Gastroesophageal sphincter (tissue), 4 donors: ENCODE data around the gene SGSM1. TPM values are rescaled to one million over a fixed set of nuclear protein-coding genes. Genes with fewer than 3 reads are reported as not detected.
"Not testable (repeated sequence)": the region's sequence is repeated elsewhere in the genome, so short reads cannot be mapped to it uniquely, and the experiment has no call there.

ENCODE experiments used
- ATAC-seq: fragments of 150-250 bp; one replicate; pipeline ENCODE4 v1.9.1; 2016; ENCODE audit warnings: mild to moderate bottlenecking, moderate library complexity
- H3K27ac ChIP-seq, 4 donors: fragments of 200-600 bp; sonication (generic) in 3 of 4; 1 replicate in 3 of 4; 2 replicates in 1 of 4; pipeline ENCODE4 v1.5.1; 2016 to 2019
- H3K27me3 ChIP-seq: fragments of 200-600 bp; sonication (generic); one replicate; pipeline ENCODE4 v1.5.1; 2019
- H3K36me3 ChIP-seq, 2 donors: fragments of 200-600 bp; sonication (generic); one replicate each; pipeline ENCODE4 v1.5.1; 2019; ENCODE audit warnings: control low read depth in 1 of 2
- H3K4me1 ChIP-seq, 3 donors: fragments of 200-600 bp; sonication (generic); 1 replicate in 2 of 3; 2 replicates in 1 of 3; pipeline ENCODE4 v1.5.1; 2016 to 2019; ENCODE audit warnings: control low read depth in 2 of 3
- H3K4me3 ChIP-seq, 2 donors: fragments of 200-600 bp; sonication (generic); one replicate each; pipeline ENCODE4 v1.5.1; 2019; ENCODE audit warnings: mild to moderate bottlenecking in 1 of 2, moderate library complexity in 1 of 2
- H3K9me3 ChIP-seq, 3 donors: fragments of 200-600 bp; sonication (generic); one replicate each; pipeline ENCODE4 v1.5.1; 2017 to 2019; ENCODE audit warnings: control low read depth in 2 of 3
- CTCF ChIP-seq, 4 experiments: fragments of 200-600 bp in 2 of 4; fragments of 450-650 bp in 2 of 4; sonication (generic) in 1 of 4; IDR thresholded peaks; one replicate each; pipeline ENCODE4 v1.5.1; 2017 to 2019; ENCODE audit warnings: antibody characterized with exemption in 4 of 4, mild to moderate bottlenecking in 2 of 4, moderate library complexity in 2 of 4
- EP300 ChIP-seq: sonication (generic); formaldehyde crosslinking; IDR thresholded peaks from one replicate; pipeline ENCODE4 v1.6.1; 2017; ENCODE audit warnings: antibody characterized with exemption, mild to moderate bottlenecking
- POLR2A ChIP-seq, 2 donors: fragments of 450-650 bp; IDR thresholded peaks; one replicate each; pipeline ENCODE4 v1.6.1; 2017; ENCODE audit warnings: antibody characterized with exemption in 2 of 2, mild to moderate bottlenecking in 2 of 2, moderate library complexity in 1 of 2
- POLR2AphosphoS5 ChIP-seq: sonication (generic); formaldehyde crosslinking; IDR thresholded peaks from one replicate; pipeline ENCODE4 v1.6.1; 2017; ENCODE audit warnings: antibody characterized with exemption
- WGBS, 2 donors: methylation state at CpG; one replicate each; pipeline ENCODE4 v1.1.5; 2018; ENCODE audit warnings: low coverage in 1 of 2; 5-methylcytosine and 5-hydroxymethylcytosine counted together
- total RNA-seq, 4 donors: library from RNA; depleted of rRNA; stranded (reverse); fragments of >200 nt; gene quantifications; one replicate each; pipeline ENCODE4 v1.1.0, GENCODE V29; 2016

Gene SGSM1
- total RNA-seq, 4 donors from 2014 or later: 1.8 to 4.2 (median 2.4) TPM

GRCh38 chr22:24901448-24901847 lies 95.4 kb downstream of the SGSM1 start:
- H3K36me3 ChIP-seq: peaks cover 0 to 39% of the 10 kb centered on the region in 2 donors
- H3K27me3 ChIP-seq: no peaks in the 10 kb centered on the region
- no peak overlapping the region for H3K4me3 ChIP-seq
- H3K4me1 ChIP-seq: no peaks in the 10 kb centered on the region
- ATAC-seq: no peak
- no peak overlapping the region for H3K27ac ChIP-seq
- no peak for TF ChIP-seq POLR2A (IDR thresholded peaks at IDR 0.05)
- no peak for TF ChIP-seq EP300
- TF ChIP-seq POLR2AphosphoS5: no peak
- no peak for TF ChIP-seq CTCF (IDR thresholded peaks at IDR 0.05)
- WGBS, 2 donors: 75% methylated on average over 1 of the region's 2 CpGs; no CpG with 5 or more reads in 1 of the 2 donors
- peaks cover 0 to 18% (median 0%) of the 10 kb centered on the region in 3 donors for H3K9me3 ChIP-seq

GRCh38 chr22:24905909-24906308 lies 99.9 kb downstream of the SGSM1 start:
- Histone ChIP-seq H3K36me3 (peaks cover 0 to 46% of the 10 kb centered on the region in 2 donors), H3K4me1 (no peaks in the 10 kb centered on the region), H3K4me3 (no peak overlapping the region), H3K27me3 (no peaks in the 10 kb centered on the region), H3K9me3 (peaks cover 0 to 21% (median 0%) of the 10 kb centered on the region in 3 donors), H3K27ac (no peak overlapping the region)
- 100% methylated on average over 1 of the region's 1 CpG for WGBS, 2 donors
- TF ChIP-seq POLR2AphosphoS5: no peak
- no peak for TF ChIP-seq EP300
- TF ChIP-seq CTCF (IDR thresholded peaks at IDR 0.05): no peak
- no peak for TF ChIP-seq POLR2A (IDR thresholded peaks at IDR 0.05)
- no peak for ATAC-seq

GRCh38 chr22:24907101-24907500 lies 101.1 kb downstream of the SGSM1 start:
- not testable (repeated sequence) for H3K27ac ChIP-seq, H3K27me3 ChIP-seq, H3K4me3 ChIP-seq, ATAC-seq, H3K4me1 ChIP-seq
- Histone ChIP-seq H3K36me3 (peaks cover 0 to 41% of the 10 kb centered on the region in 2 donors), H3K9me3 (peaks cover 0 to 21% (median 0%) of the 10 kb centered on the region in 3 donors)
- 97 to 100% methylated on average over 1 to 3 of the region's 3 CpGs for WGBS, 2 donors

GRCh38 chr22:24920029-24920428 lies 114.0 kb downstream of the SGSM1 start:
- no peak for ATAC-seq
- Histone ChIP-seq H3K27ac (no peak overlapping the region), H3K36me3 (peaks cover 0 to 42% of the 10 kb centered on the region in 2 donors), H3K4me3 (no peak overlapping the region), H3K27me3 (no peaks in the 10 kb centered on the region), H3K9me3 (no peaks in the 10 kb centered on the region), H3K4me1 (no peaks in the 10 kb centered on the region)
- TF ChIP-seq EP300: no peak
- TF ChIP-seq CTCF (IDR thresholded peaks at IDR 0.05): no peak
- no peak for TF ChIP-seq POLR2AphosphoS5
- no peak for TF ChIP-seq POLR2A (IDR thresholded peaks at IDR 0.05)
- WGBS, 2 donors: 83 to 90% methylated on average over 3 to 4 of the region's 4 CpGs

GRCh38 chr22:24925586-24926427 lies 119.8 kb downstream of the SGSM1 start:
- H3K27me3 ChIP-seq: no peaks in the 10 kb centered on the region
- H3K4me3 ChIP-seq: no peak overlapping the region
- H3K4me1 ChIP-seq: no peaks in the 10 kb centered on the region
- no peak for TF ChIP-seq POLR2A (IDR thresholded peaks at IDR 0.05)
- TF ChIP-seq EP300: no peak
- TF ChIP-seq POLR2AphosphoS5: no peak
- no peak for TF ChIP-seq CTCF (IDR thresholded peaks at IDR 0.05)
- no peak overlapping the region for H3K27ac ChIP-seq
- H3K36me3 ChIP-seq: peaks cover 0 to 24% of the 10 kb centered on the region in 2 donors
- peaks cover 0 to 14% (median 0%) of the 10 kb centered on the region in 3 donors for H3K9me3 ChIP-seq
- WGBS, 2 donors: 40 to 45% methylated on average over 1 to 8 of the region's 17 CpGs
- ATAC-seq: no peak
